ENCODE results near the gene PGF. TPM values are rescaled to one million over a fixed set of nuclear protein-coding genes. Genes with fewer than 3 reads are reported as not detected.

PGF gene
- polyA plus RNA-seq, 12 donors = 15.5 to 51.5 (median 29.1) TPM; not detected in 1

- no peak for DNase-seq
Observed at GRCh38 chr14:74961238-74961911, 6.0 kb upstream of the PGF start.

GRCh38 chr14:74960736-74961135, 5.3 kb upstream of the PGF start:
- DNase-seq = no peak

GRCh38 chr14:74959596-74960180, 4.3 kb upstream of the PGF start:
- no peak for DNase-seq

- no peak for DNase-seq
Observed at GRCh38 chr14:74956280-74957072, 1.1 kb upstream of the PGF start.

- DNase-seq = no peak
Observed at GRCh38 chr14:74956027-74956279, 556 bp upstream of the PGF start.

GRCh38 chr14:74954947-74955228, 509 bp downstream of the PGF start:
- DNase-seq = no peak

GRCh38 chr14:74954232-74954946, 1.0 kb downstream of the PGF start:
- DNase-seq = no peak

GRCh38 chr14:74953686-74954085, 1.7 kb downstream of the PGF start:
- no peak for DNase-seq

GRCh38 chr14:74952697-74953484, 2.5 kb downstream of the PGF start:
- DNase-seq = no peak

- no peak for DNase-seq
Observed at GRCh38 chr14:74952180-74952665, 3.2 kb downstream of the PGF start.

- no peak for DNase-seq
Observed at GRCh38 chr14:74951443-74952179, 3.8 kb downstream of the PGF start.

GRCh38 chr14:74950795-74951442, 4.5 kb downstream of the PGF start:
- no peak for DNase-seq

GRCh38 chr14:74949859-74950573, 5.4 kb downstream of the PGF start:
- no peak for DNase-seq

- DNase-seq = no peak
Observed at GRCh38 chr14:74949191-74949601, 6.2 kb downstream of the PGF start.

- DNase-seq = no peak
Observed at GRCh38 chr14:74948228-74949175, 6.9 kb downstream of the PGF start.

- DNase-seq = no peak
Observed at GRCh38 chr14:74947353-74948227, 7.8 kb downstream of the PGF start.

GRCh38 chr14:74946659-74947281, 8.6 kb downstream of the PGF start:
- no peak for DNase-seq

Data from muscle of arm (tissue), 12 donors.